Dendritic cell treated with granulocyte-macrophage colony-stimulating factor and Interleukin-4, amounts not matched to agents 40 ng/mL and 50 ng/mL, for 4 days (primary cell): ENCODE measurements around the gene GSG1L.
"Not testable (repeated sequence)": the region's sequence is repeated elsewhere in the genome, so short reads cannot be mapped to it uniquely, and the experiment has no call there.

Experiments
- H3K27ac Mint-ChIP-seq: one replicate; pipeline ENCODE4 v1.8.0; 2022; ENCODE audit warnings: mild to moderate bottlenecking, mixed read lengths
- H3K27me3 Mint-ChIP-seq: one replicate; pipeline ENCODE4 v1.8.0; 2022; ENCODE audit warnings: mild to moderate bottlenecking, mixed read lengths
- H3K36me3 Mint-ChIP-seq: one replicate; pipeline ENCODE4 v1.8.0; 2022; ENCODE audit warnings: low read depth, mixed read lengths
- H3K4me1 Mint-ChIP-seq: one replicate; pipeline ENCODE4 v1.8.0; 2022; ENCODE audit warnings: low read depth, mixed read lengths
- H3K4me3 Mint-ChIP-seq: one replicate; pipeline ENCODE4 v1.8.0; 2022; ENCODE audit warnings: mild to moderate bottlenecking, moderate library complexity, mixed read lengths
- H3K9me3 Mint-ChIP-seq: one replicate; pipeline ENCODE4 v1.8.0; 2022; ENCODE audit warnings: mixed read lengths
- intact Hi-C: fragments of 100-400 bp; cut with micrococcal nuclease; formaldehyde crosslinking; loops from one replicate; pipeline ENCODE4 v1.15.0; 2022

GSG1L gene

GRCh38 chr16:27906883-27907282 lies 156.6 kb downstream of the GSG1L start:
- Mint-ChIP-seq H3K4me3 (no peak overlapping the region), H3K36me3 (no peaks in the 10 kb centered on the region), H3K9me3 (no peaks in the 10 kb centered on the region), H3K27ac (no peak overlapping the region), H3K27me3 (peaks cover 5% of the 10 kb centered on the region), H3K4me1 (no peaks in the 10 kb centered on the region)
- intact Hi-C loops = no loop called here

- Mint-ChIP-seq H3K36me3 (no peaks in the 10 kb centered on the region), H3K27me3 (peaks cover 5% of the 10 kb centered on the region)
- intact Hi-C loops = no loop called here
These were observed 160.4 kb downstream of the GSG1L start for GRCh38 chr16:27903046-27903655.

GRCh38 chr16:27902551-27902950 lies 161.0 kb downstream of the GSG1L start:
- Mint-ChIP-seq H3K4me3 (no peak overlapping the region), H3K9me3 (no peaks in the 10 kb centered on the region), H3K27me3 (peaks cover 5% of the 10 kb centered on the region), H3K36me3 (no peaks in the 10 kb centered on the region), H3K27ac (no peak overlapping the region), H3K4me1 (no peaks in the 10 kb centered on the region)
- intact Hi-C loops = no loop called here

More at GRCh38 chr16:27903046-27903655, 160.4 kb downstream of the GSG1L start:
- no peak overlapping the region for H3K4me3 Mint-ChIP-seq
- no peak overlapping the region for H3K27ac Mint-ChIP-seq
- no peaks in the 10 kb centered on the region for H3K4me1 Mint-ChIP-seq
- no peaks in the 10 kb centered on the region for H3K9me3 Mint-ChIP-seq

GRCh38 chr16:27901956-27902355 lies 161.6 kb downstream of the GSG1L start:
- H3K9me3 Mint-ChIP-seq = no peaks in the 10 kb centered on the region
- no peak overlapping the region for H3K4me3 Mint-ChIP-seq
- no peaks in the 10 kb centered on the region for H3K4me1 Mint-ChIP-seq
- intact Hi-C loops = no loop called here
- H3K27ac Mint-ChIP-seq = no peak overlapping the region
- H3K27me3 Mint-ChIP-seq = peaks cover 7% of the 10 kb centered on the region
- H3K36me3 Mint-ChIP-seq = no peaks in the 10 kb centered on the region

- Mint-ChIP-seq H3K4me3 (no peak overlapping the region), H3K27ac (no peak overlapping the region), H3K4me1 (no peaks in the 10 kb centered on the region), H3K9me3 (no peaks in the 10 kb centered on the region), H3K27me3 (peaks cover 7% of the 10 kb centered on the region), H3K36me3 (no peaks in the 10 kb centered on the region)
- intact Hi-C loops = no loop called here
These were observed 163.8 kb downstream of the GSG1L start for GRCh38 chr16:27899736-27900135.

GRCh38 chr16:27894386-27894785 lies 169.1 kb downstream of the GSG1L start:
- H3K4me1 Mint-ChIP-seq = no peaks in the 10 kb centered on the region
- intact Hi-C loops = no loop called here
- no peaks in the 10 kb centered on the region for H3K9me3 Mint-ChIP-seq
- peaks cover 21% of the 10 kb centered on the region for H3K27me3 Mint-ChIP-seq
- H3K27ac Mint-ChIP-seq = no peak overlapping the region
- no peak overlapping the region for H3K4me3 Mint-ChIP-seq
- no peaks in the 10 kb centered on the region for H3K36me3 Mint-ChIP-seq

- Mint-ChIP-seq H3K36me3 (no peaks in the 10 kb centered on the region), H3K4me1 (no peaks in the 10 kb centered on the region), H3K4me3 (no peak overlapping the region), H3K9me3 (no peaks in the 10 kb centered on the region), H3K27ac (no peak overlapping the region), H3K27me3 (peaks cover 23% of the 10 kb centered on the region)
- intact Hi-C loops = no loop called here
These were observed 170.6 kb downstream of the GSG1L start for GRCh38 chr16:27892879-27893278.

GRCh38 chr16:27890866-27891265 lies 172.6 kb downstream of the GSG1L start:
- H3K27ac Mint-ChIP-seq = no peak overlapping the region
- intact Hi-C loops = no loop called here
- no peaks in the 10 kb centered on the region for H3K9me3 Mint-ChIP-seq
- H3K4me1 Mint-ChIP-seq = no peaks in the 10 kb centered on the region
- peaks cover 23% of the 10 kb centered on the region for H3K27me3 Mint-ChIP-seq
- H3K4me3 Mint-ChIP-seq = no peak overlapping the region
- no peaks in the 10 kb centered on the region for H3K36me3 Mint-ChIP-seq

GRCh38 chr16:27890006-27890405 lies 173.5 kb downstream of the GSG1L start:
- H3K4me1 Mint-ChIP-seq = no peaks in the 10 kb centered on the region
- H3K9me3 Mint-ChIP-seq = no peaks in the 10 kb centered on the region
- peaks cover 23% of the 10 kb centered on the region for H3K27me3 Mint-ChIP-seq
- no peaks in the 10 kb centered on the region for H3K36me3 Mint-ChIP-seq
- H3K27ac Mint-ChIP-seq = no peak overlapping the region
- H3K4me3 Mint-ChIP-seq = no peak overlapping the region
- intact Hi-C loops = no loop called here

- Mint-ChIP-seq H3K4me1 (no peaks in the 10 kb centered on the region), H3K27me3 (peaks cover 9% of the 10 kb centered on the region), H3K36me3 (no peaks in the 10 kb centered on the region), H3K9me3 (peaks cover 13% of the 10 kb centered on the region), H3K4me3 (no peak overlapping the region), H3K27ac (no peak overlapping the region)
- intact Hi-C loops = no loop called here
These were observed 179.9 kb downstream of the GSG1L start for GRCh38 chr16:27883576-27883975.

- H3K36me3 Mint-ChIP-seq = no peaks in the 10 kb centered on the region
- H3K4me3 Mint-ChIP-seq = no peak overlapping the region
- H3K27ac Mint-ChIP-seq = no peak overlapping the region
- peaks cover 44% of the 10 kb centered on the region for H3K9me3 Mint-ChIP-seq
- H3K27me3 Mint-ChIP-seq = peaks cover 3% of the 10 kb centered on the region
- intact Hi-C loops = no loop called here
- no peaks in the 10 kb centered on the region for H3K4me1 Mint-ChIP-seq
These were observed 183.2 kb downstream of the GSG1L start for GRCh38 chr16:27880287-27880686.

GRCh38 chr16:27879601-27880247 lies 183.8 kb downstream of the GSG1L start:
- H3K27me3 Mint-ChIP-seq = peaks cover 3% of the 10 kb centered on the region
- H3K4me1 Mint-ChIP-seq = no peaks in the 10 kb centered on the region
- no peaks in the 10 kb centered on the region for H3K36me3 Mint-ChIP-seq
- no peak overlapping the region for H3K27ac Mint-ChIP-seq
- intact Hi-C loops = no loop called here
- H3K4me3 Mint-ChIP-seq = no peak overlapping the region
- H3K9me3 Mint-ChIP-seq = peaks cover 50% of the 10 kb centered on the region

GRCh38 chr16:27872627-27873026 lies 190.9 kb downstream of the GSG1L start:
- H3K36me3 Mint-ChIP-seq, H3K27ac Mint-ChIP-seq, intact Hi-C loops, H3K4me1 Mint-ChIP-seq, H3K27me3 Mint-ChIP-seq, H3K4me3 Mint-ChIP-seq: not testable (repeated sequence)
- peaks cover 39% of the 10 kb centered on the region for H3K9me3 Mint-ChIP-seq

GRCh38 chr16:27870116-27870798 lies 193.3 kb downstream of the GSG1L start:
- H3K4me1 Mint-ChIP-seq = no peaks in the 10 kb centered on the region
- H3K4me3 Mint-ChIP-seq = no peak overlapping the region
- intact Hi-C loops = no loop called here
- no peaks in the 10 kb centered on the region for H3K36me3 Mint-ChIP-seq
- H3K27me3 Mint-ChIP-seq = no peaks in the 10 kb centered on the region
- H3K9me3 Mint-ChIP-seq = peaks cover 16% of the 10 kb centered on the region
- H3K27ac Mint-ChIP-seq = no peak overlapping the region
